HG03571 (cell line): ENCODE results near the gene CREM.
A peak's percentile ranks its signal among the peaks of the same experiment; 100 is the strongest.
"Not testable (repeated sequence)": the region's sequence is repeated elsewhere in the genome, so short reads cannot be mapped to it uniquely, and the experiment has no call there.

Source experiments
- ATAC-seq: cut with Tn5 transposase; IDR thresholded peaks from one replicate; pipeline ENCODE4 v1.9.1; 2021; ENCODE audit not compliant: unreplicated experiment

The CREM gene

DNA sequence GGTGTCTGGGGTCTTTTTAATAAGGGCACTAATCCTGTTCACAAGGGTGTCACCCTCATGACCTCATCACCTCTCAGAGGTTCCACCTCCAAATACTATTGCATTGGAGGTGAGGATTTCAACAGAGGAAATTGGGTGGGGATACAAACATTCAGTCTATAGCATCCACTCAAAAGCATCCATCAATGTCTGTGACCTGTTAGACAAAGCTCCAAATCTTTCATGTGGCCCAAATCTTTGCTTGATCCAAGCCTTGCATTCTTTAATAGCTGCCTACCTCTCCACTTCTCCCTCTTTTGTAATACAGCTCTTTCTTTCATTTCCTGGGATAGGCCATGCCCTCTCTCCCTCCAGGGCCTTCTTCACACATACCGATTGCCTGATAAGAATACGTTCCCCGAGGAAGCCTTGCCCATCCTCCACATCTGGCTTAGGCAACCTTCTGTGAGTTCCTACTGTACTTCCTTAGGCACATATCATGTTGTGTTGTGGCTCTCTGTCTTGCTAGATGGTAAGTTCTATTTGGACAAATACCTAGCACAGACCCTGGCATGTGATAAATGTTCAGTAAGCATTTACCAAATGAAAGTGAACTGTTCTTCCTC, 66.1 kb downstream of the CREM start:
- ATAC-seq: no peak

DNA sequence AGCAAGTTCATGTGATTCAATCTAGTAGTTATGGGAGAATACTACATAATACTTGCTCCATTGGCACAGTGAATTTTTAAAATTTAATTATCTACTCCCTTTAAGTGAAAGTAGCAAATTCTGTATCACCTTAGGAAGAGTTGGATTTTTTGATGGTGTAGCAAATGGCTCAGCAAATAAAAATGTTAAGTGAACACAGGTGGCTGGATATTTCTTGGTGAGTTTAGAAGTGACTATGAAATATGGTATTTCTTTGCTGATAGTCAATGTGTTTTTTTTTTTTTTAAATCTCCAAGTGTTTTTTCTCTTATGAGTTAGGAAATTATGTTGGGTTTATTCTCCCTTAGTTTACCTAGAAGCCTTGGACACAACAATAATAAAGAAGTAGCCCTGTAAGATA, 67.8 kb downstream of the CREM start:
- no peak for ATAC-seq

DNA sequence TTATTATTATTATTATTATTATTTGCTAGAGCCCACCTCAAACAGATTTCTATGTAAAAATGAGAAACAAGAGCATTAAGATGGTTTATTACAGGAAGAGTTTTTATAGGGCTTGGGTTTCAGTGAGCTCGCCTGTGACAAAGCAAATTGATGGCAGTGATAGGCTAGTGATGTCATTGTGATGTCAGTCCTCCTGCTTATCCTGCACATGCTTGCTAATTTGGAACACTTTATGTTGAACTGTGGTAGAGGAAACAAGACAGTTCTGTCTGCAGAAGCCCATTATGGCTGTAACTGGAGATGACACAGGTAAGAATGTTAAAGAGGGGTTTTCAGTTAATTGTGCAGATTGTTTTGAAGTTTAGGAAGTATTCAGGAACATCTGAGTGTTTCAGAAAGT, 68.3 kb downstream of the CREM start:
- no peak for ATAC-seq

DNA sequence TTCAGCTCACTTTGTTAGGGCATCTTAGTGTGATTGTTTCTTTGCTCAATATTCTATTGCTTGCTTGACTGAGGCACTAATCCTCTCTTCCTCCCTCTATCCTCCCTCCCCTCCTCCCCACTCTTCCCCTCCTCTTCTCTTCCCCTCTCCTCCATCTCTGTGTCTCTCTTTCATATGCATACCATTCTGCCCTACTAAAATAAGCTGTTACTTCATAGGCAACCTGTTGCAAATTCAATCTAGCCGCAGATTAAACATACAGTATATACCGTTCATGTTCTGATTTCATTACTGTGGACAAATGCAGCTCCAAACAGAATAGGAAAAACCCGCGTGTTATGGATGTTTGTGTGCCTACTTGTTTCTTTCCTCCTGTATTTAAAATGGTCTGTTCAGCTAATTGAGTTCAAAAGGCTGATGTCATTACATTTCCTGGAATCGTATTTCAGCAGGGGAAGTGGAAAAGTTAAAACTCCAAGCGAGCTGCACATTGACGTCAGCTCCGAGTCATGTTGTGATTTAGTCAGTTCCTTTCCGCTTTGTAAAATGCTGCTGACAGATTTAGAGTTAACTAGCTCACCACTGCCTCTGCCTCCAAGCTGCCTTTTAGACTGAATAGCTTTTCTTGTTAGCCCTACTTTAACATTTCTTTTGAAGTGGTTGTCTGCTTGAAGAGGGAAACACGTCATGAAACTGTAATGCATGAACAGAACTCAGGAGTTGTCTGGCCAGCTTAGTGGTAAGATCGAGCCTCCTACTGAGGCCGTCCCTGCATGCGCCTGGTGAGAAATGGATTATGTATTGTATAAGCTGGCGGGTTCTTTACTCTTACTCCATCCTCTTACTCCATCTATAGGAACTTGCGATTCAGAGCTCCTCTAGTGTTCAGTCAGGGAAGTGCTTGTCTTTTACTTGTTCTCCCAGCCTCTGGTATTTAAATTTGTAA, 69.0 kb downstream of the CREM start:
- ATAC-seq: peak; percentile 98

GRCh38 chr10:35200487-35200886, 73.8 kb downstream of the CREM start:
- ATAC-seq: no peak

DNA sequence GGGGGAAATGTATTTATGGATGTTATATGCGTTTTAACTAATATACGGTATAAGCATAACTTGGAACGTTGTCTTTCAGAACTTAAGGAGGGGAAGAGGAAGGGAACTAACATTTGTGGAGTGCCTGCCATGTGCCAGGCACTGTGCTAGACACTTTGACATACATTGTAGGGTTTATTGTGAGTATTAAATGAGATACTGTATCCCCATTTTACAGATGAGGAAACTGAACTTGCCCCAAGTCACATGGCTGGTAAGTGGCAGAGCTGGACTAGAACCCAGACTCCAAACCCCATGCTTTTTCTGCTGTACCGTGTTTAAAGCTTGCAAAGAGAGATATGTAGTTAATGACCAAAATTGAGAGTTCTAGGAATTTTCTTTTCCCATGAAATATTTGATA, 74.6 kb downstream of the CREM start:
- ATAC-seq: no peak

- no peak for ATAC-seq
These were observed 75.4 kb downstream of the CREM start for GRCh38 chr10:35202050-35202449.

GRCh38 chr10:35203745-35204144, 77.1 kb downstream of the CREM start:
- ATAC-seq: no peak

DNA sequence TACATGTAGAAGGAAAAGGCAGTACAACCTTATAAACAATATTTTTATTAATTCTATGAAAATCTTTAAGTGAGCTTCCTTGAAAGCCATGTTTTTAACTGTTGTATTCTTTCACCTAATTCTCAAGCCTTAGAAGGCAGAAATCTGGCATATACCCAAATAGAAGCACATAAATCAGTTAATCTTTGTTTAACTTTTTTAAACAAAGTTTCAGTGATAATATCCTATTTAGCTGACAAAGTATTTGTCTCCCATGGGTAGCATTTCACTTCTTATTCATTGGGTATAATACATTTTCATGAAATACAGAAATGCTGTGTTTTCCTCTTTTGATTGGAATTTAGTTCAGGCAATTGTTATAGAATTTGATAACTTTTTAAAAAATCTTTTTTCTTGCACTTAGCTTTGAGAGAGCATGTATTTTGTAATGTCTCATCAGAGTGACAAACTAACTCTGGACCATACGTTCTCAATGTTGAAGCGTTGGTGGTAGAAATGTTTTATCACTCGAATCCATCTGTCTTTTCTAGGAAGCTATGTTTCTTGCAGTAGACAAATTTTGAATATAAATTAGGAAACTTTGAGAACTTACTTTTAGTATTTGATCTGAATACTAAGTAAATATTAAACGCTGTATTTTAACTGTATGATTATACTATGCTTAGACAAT, 78.1 kb downstream of the CREM start:
- ATAC-seq: no peak

GRCh38 chr10:35206274-35206673, 79.6 kb downstream of the CREM start:
- no peak for ATAC-seq

- ATAC-seq: peak; percentile 81
These were observed 81.9 kb downstream of the CREM start for GRCh38 chr10:35208536-35208935.

GRCh38 chr10:35208949-35209613, 82.4 kb downstream of the CREM start:
- peak; percentile 28 for ATAC-seq

GRCh38 chr10:35210961-35211360, 84.3 kb downstream of the CREM start:
- ATAC-seq: no peak

DNA sequence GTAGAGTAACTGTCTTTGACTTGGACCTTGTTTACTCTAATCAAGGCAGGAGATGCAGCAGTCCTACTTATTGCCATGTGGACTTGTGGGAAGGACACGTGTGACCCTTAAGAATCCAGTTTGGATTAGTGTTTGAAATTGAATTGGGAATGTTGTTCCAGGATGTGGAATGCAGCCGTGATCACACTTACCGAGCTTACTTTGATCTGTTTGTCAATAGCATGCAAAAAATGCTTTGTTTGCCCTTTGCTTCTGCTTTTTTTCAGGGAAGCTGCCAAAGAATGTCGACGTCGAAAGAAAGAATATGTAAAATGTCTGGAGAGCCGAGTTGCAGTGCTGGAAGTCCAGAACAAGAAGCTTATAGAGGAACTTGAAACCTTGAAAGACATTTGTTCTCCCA, 84.7 kb downstream of the CREM start:
- no peak for ATAC-seq

DNA sequence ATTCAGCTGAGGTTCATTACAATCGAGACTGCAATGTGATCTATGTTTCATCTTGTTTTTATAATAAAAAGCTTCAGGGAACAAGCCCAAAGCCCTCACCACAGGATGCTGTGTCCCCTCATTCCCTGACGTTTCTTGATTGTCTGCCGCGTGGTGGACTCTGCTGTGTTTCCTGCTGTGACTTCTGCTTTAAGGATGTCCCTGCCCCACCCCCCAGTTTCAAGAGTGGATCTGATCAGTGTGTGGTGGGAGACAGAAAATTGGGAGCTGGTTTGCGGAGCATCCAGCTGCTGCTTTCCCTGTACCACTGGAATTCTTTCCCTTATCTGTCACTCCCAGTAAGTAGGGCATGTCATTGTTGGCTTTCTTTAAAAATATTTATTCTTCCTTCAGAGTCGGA, 86.2 kb downstream of the CREM start:
- no peak for ATAC-seq

DNA sequence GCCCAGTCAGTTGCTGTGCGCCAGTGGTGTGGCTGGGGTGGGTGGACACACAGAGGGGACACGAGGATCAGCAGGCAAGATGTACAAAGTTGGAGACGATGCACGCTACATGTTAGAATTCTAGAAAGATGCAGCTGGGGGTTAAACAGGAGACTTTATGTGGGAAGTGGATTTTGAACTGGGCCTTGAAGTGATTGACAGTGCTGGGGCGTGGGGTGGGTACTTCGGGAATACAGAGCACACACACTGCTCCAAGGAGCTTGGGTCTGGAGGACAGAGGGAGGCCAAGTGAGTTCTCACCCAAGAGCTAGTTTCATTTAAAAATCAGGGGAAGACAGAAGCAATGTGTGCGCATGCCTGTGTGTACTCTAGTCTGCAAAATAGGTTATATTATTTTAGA, 87.1 kb downstream of the CREM start:
- ATAC-seq: no peak

DNA sequence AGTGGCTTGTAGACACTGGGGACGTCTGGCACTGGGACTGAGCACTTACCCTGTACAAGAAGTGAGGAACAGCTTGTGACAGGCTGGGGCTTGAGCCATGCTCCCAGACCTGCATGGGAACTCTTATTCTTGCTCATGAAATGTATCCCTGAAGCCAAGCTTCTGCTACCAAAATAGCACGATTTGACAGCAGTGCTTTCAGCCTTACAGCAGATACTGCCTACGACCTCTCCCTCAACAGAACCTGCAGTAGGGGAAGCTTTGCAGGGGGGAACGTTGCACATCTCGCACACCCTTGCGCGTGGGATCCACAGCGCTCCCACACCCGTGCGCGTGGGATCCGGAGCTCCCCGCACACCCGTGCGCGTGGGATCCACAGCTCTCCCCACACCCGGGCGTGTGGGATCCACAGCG, 88.0 kb downstream of the CREM start:
- no peak for ATAC-seq

GRCh38 chr10:35215107-35215506, 88.5 kb downstream of the CREM start:
- ATAC-seq: no peak

DNA sequence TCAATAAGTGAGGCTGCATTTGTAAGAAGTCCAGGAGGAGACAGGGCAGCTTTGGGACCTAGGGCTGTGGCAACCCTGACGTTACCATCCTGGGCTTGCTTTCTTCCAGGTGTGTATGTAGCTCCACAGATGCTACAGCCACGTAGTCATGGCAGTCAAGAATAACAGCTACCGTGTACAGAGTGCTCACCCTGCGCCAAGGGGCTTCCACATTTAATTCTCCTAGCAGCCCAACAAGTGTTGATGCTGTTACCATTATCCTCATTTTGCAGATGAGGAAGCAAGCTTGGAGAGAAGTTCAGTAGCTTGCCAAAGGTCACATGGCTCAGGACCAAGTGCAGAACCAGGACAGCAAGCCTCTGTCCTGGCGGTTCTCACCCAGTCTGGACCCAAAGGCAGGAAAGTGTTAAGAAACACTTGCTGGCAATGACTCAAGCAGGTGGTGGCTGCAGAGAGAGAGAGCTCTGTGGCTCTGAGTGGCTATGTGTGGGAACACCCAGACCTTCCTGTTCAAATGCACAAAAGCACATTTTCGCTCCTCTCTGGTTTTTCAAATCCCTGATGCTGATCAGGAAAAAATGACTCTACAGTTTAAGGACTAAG, 89.8 kb downstream of the CREM start:
- ATAC-seq: no peak

- ATAC-seq: not testable (repeated sequence)
These were observed 90.3 kb downstream of the CREM start for GRCh38 chr10:35216956-35217355.

DNA sequence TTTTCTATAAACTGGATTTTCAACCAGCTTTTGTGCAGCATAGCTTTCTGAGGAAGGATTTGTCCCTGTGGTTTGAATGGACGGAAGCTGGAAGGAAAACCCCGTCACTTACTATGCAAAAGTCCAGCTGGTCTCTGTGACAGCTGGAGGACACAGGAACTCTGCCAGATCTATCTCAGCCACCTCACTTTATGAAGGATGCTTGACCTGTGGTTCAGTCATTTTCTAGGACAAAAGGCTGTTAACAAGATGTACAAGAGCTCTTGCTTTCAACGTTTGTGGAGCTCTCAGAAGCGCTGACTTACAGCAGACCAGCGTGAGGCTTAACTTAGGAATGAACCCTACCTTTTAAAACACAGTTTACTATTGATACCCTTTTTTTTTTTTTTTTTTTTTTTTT, 90.8 kb downstream of the CREM start:
- no peak for ATAC-seq
